A673 (cell line): ENCODE data around the gene ZNF761.
"Not testable (repeated sequence)": the region's sequence is repeated elsewhere in the genome, so short reads cannot be mapped to it uniquely, and the experiment has no call there.

Source experiments
- EZH2 ChIP-seq: fragments of 200-600 bp; sonication (generic); IDR thresholded peaks from 2 replicates; pipeline ENCODE4 v1.6.1; 2017; ENCODE audit warnings: borderline replicate concordance, low read depth, mild to moderate bottlenecking, mixed read lengths, antibody characterized with exemption, low read length; ENCODE audit not compliant: poor library complexity, severe bottlenecking
- TF ChIP-seq, protein P1 (sequence below): fragments of 300-800, 200-600 bp; sonication (generic); conservative IDR thresholded peaks from 2 replicates; pipeline ENCODE4 v1.5.1; 2017; ENCODE audit warnings: low read depth, mild to moderate bottlenecking, antibody characterized with exemption, low read length, moderate library complexity, mixed read lengths

DNA sequence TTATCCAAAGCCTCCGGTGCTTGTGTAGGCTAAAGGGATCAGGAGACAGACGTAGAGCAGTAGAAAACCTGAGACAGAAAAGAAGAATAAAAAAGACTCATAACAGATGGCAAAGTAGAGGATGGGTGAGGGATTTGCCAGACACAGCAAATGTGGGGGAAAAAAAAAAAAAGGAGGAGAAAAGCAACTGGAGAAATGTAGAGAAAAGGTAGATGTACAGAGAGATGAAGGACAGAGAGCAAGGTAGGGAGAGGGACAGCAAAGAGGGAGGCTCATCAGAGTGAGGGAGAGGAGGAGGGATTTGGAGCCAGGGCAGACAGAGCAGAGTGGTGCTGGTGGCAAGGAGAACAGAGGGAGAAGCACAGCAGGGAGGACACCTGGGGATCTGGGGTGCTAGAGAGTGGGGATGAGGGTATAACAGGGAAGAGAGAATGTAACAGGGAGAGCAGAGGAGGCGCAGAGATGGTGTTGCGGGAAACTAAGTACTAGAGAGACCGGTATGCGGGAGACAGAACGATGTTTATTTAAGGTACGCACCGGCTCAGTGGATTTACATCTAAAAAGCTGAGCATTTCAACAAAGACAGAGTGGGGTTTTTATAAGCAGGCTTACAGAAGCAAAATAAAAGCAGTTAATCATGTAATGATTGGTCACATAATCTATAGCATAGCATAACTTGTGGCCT, 35.8 kb upstream of the ZNF761 start:
- TF ChIP-seq, protein P1, sequence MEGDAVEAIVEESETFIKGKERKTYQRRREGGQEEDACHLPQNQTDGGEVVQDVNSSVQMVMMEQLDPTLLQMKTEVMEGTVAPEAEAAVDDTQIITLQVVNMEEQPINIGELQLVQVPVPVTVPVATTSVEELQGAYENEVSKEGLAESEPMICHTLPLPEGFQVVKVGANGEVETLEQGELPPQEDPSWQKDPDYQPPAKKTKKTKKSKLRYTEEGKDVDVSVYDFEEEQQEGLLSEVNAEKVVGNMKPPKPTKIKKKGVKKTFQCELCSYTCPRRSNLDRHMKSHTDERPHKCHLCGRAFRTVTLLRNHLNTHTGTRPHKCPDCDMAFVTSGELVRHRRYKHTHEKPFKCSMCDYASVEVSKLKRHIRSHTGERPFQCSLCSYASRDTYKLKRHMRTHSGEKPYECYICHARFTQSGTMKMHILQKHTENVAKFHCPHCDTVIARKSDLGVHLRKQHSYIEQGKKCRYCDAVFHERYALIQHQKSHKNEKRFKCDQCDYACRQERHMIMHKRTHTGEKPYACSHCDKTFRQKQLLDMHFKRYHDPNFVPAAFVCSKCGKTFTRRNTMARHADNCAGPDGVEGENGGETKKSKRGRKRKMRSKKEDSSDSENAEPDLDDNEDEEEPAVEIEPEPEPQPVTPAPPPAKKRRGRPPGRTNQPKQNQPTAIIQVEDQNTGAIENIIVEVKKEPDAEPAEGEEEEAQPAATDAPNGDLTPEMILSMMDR, result not testable (repeated sequence)
- TF ChIP-seq EZH2, result not testable (repeated sequence)
